Activated B cell treated with CpG ODN at 0.5 μM for 24 hours (primary cell): ENCODE data around the gene PRKACB. TPM values are rescaled to one million over a fixed set of nuclear protein-coding genes. Genes with fewer than 3 reads are reported as not detected.

Source experiments
- ATAC-seq: fragments of 200-7000 bp; cut with Tn5 transposase; one replicate; pipeline ENCODE4 v1.10.0; 2021; ENCODE audit warnings: low read depth, mild to moderate bottlenecking, moderate library complexity
- CTCF ChIA-PET: fragments of 350-600 bp; sonication (Branson Sonifier 250); formaldehyde crosslinking; loops from one replicate; lab custom pipeline; 2021; ENCODE audit warnings: antibody characterized with exemption; lab: Charles Lee
- POLR2A ChIA-PET: fragments of 350-600 bp; sonication (Branson Sonifier 250); formaldehyde crosslinking; loops from one replicate; lab custom pipeline; 2021; ENCODE audit warnings: antibody characterized with exemption; lab: Charles Lee
- DNase-seq: peaks from one replicate; pipeline ENCODE4 v3.0.0; 2022
- H3K27ac Mint-ChIP-seq: one replicate; pipeline ENCODE4 v1.8.0; 2020; ENCODE audit warnings: mixed read lengths
- H3K27me3 Mint-ChIP-seq: one replicate; pipeline ENCODE4 v1.8.0; 2021; ENCODE audit warnings: mixed read lengths
- H3K36me3 Mint-ChIP-seq: one replicate; pipeline ENCODE4 v1.8.0; 2021; ENCODE audit warnings: low read depth, mixed read lengths
- H3K4me1 Mint-ChIP-seq: one replicate; pipeline ENCODE4 v1.8.0; 2021; ENCODE audit warnings: mixed read lengths
- H3K4me3 Mint-ChIP-seq: one replicate; pipeline ENCODE4 v1.8.0; 2020; ENCODE audit warnings: mild to moderate bottlenecking, mixed read lengths
- H3K9me3 Mint-ChIP-seq: one replicate; pipeline ENCODE4 v1.8.0; 2020; ENCODE audit warnings: mixed read lengths
- intact Hi-C: fragments of 100-400 bp; cut with micrococcal nuclease; formaldehyde crosslinking; loops from one replicate; pipeline ENCODE4 v1.15.1; 2024
- total RNA-seq: library from RNA; stranded (reverse); gene quantifications from 2 replicates; pipeline ENCODE4 v1.2.3, GENCODE V29; 2022
- TF ChIP-seq, protein P1 (sequence below): fragments of 200-600 bp; IDR thresholded peaks from one replicate; pipeline ENCODE4 v1.8.0; 2022; ENCODE audit warnings: antibody characterized with exemption, mild to moderate bottlenecking

Gene PRKACB
- total RNA-seq, 1 donor from 2014 or later, result 33.0 TPM

DNA sequence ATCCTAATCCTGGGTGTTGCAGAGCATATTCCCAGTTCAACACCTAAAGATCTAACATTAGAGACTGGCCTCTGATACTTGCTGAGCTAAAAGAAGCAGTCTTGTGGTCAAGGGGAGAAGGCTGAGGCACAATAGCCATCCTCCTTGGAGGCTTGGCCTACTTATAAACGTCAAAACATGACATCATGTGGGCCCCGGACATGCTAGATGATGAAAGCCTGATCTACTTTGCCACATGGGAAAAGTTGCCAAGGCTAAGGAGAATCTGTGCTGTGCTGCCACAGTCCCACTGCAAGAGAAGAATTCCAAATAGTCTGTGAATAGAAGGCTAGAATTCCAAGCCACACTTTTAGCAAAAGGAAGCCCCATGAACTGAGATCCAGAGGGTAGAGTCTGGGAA, 113.5 kb downstream of the PRKACB start:
- DNase-seq (no peak), ATAC-seq (no peak)
- POLR2A ChIA-PET, result no interaction called here
- Mint-ChIP-seq H3K36me3 (no peaks in the 10 kb centered on the region), H3K9me3 (no peaks in the 10 kb centered on the region), H3K4me3 (no peak overlapping the region), H3K27me3 (no peaks in the 10 kb centered on the region), H3K4me1 (no peaks in the 10 kb centered on the region), H3K27ac (no peak overlapping the region)
- CTCF ChIA-PET, result no interaction called here
- TF ChIP-seq, protein P1, sequence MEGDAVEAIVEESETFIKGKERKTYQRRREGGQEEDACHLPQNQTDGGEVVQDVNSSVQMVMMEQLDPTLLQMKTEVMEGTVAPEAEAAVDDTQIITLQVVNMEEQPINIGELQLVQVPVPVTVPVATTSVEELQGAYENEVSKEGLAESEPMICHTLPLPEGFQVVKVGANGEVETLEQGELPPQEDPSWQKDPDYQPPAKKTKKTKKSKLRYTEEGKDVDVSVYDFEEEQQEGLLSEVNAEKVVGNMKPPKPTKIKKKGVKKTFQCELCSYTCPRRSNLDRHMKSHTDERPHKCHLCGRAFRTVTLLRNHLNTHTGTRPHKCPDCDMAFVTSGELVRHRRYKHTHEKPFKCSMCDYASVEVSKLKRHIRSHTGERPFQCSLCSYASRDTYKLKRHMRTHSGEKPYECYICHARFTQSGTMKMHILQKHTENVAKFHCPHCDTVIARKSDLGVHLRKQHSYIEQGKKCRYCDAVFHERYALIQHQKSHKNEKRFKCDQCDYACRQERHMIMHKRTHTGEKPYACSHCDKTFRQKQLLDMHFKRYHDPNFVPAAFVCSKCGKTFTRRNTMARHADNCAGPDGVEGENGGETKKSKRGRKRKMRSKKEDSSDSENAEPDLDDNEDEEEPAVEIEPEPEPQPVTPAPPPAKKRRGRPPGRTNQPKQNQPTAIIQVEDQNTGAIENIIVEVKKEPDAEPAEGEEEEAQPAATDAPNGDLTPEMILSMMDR, result no peak
- intact Hi-C loops, result no loop called here

DNA sequence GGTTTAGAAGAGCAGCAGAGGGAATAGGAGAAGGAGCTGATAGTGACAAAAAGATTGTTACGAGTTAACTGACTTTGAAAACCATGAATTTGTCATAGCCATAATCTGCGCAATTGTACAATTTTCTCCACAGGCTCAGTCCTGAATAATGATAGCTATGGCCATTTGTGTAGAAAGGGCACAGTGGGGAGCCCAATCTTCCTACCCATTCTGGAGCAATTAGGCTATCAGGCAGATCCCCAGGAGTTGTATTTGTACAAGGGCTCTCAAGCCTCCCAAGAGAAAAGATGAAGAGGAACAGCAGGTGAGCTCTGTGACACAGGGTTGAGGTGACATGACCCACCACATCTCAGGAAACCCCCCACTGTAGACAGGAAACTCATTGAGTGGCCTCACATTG, 115.3 kb downstream of the PRKACB start:
- no peaks in the 10 kb centered on the region for H3K4me1 Mint-ChIP-seq
- TF ChIP-seq, protein P1, result no peak
- no peak for ATAC-seq
- intact Hi-C loops, result no loop called here
- no peaks in the 10 kb centered on the region for H3K9me3 Mint-ChIP-seq
- ChIA-PET POLR2A (no interaction called here), CTCF (no interaction called here)
- no peaks in the 10 kb centered on the region for H3K27me3 Mint-ChIP-seq
- H3K27ac Mint-ChIP-seq, result no peak overlapping the region
- H3K4me3 Mint-ChIP-seq, result no peak overlapping the region
- H3K36me3 Mint-ChIP-seq, result no peaks in the 10 kb centered on the region
- no peak for DNase-seq

DNA sequence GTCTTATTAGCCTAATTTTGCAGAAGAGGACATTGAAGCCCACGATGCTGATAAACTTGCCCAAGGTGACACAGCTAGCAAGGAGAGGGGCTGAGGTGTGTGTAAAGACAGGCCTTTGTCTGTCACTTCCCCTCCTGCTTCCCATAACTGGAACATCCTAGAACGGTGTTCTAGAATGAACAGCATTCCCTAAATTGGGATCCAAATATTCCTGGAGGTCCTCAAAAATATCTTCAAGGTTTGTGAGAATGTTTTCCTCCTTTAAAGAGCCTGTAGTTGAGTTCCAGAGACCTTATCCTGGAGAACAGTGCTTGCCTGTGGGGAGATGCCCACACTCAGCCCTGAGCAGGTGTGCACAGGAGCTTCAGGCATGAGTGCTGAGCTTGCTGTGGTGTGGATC, 115.9 kb downstream of the PRKACB start:
- no peaks in the 10 kb centered on the region for H3K36me3 Mint-ChIP-seq
- H3K27ac Mint-ChIP-seq, result no peak overlapping the region
- no peaks in the 10 kb centered on the region for H3K4me1 Mint-ChIP-seq
- H3K27me3 Mint-ChIP-seq, result no peaks in the 10 kb centered on the region
- no peaks in the 10 kb centered on the region for H3K9me3 Mint-ChIP-seq
- intact Hi-C loops, result no loop called here
- ChIA-PET POLR2A (no interaction called here), CTCF (no interaction called here)
- DNase-seq, result no peak
- TF ChIP-seq, protein P1, result no peak
- ATAC-seq, result no peak
- H3K4me3 Mint-ChIP-seq, result no peak overlapping the region

DNA sequence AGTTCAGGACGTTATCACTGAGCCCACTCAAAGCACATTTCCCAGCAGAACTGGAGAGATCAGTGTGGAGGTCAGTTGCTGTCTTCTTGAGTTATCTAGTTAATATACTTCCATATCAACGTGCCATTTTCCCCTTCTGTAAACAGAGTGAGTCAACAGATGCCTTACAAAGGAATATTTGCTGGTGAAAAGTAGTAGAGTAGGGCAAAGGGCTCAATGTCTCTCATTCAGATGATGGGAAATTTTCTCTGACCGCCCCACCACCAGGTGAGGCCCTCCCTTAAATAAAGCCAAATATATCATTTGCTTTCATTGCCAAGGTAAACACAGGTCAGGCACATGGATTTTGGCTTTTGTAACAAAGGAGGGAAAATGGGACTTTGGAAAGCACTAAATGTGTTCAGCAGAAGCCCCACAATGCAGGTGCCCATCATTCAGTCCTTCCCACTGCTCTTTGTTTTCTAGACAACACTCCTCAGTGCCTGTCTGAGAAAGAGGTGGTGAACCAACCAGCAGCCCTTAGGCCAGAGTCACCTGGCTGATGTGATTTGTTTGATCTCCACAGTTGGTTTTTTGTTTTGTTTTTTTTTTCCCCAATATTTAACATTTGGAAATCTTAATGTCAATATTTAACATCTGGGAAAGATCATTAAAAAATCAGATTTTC, 116.9 kb downstream of the PRKACB start:
- no peak for ATAC-seq
- Mint-ChIP-seq H3K4me3 (no peak overlapping the region), H3K9me3 (no peaks in the 10 kb centered on the region), H3K4me1 (no peaks in the 10 kb centered on the region), H3K27me3 (no peaks in the 10 kb centered on the region), H3K36me3 (no peaks in the 10 kb centered on the region), H3K27ac (no peak overlapping the region)
- intact Hi-C loops, result no loop called here
- no peak for DNase-seq
- ChIA-PET CTCF (no interaction called here), POLR2A (no interaction called here)
- TF ChIP-seq, protein P1, result no peak

DNA sequence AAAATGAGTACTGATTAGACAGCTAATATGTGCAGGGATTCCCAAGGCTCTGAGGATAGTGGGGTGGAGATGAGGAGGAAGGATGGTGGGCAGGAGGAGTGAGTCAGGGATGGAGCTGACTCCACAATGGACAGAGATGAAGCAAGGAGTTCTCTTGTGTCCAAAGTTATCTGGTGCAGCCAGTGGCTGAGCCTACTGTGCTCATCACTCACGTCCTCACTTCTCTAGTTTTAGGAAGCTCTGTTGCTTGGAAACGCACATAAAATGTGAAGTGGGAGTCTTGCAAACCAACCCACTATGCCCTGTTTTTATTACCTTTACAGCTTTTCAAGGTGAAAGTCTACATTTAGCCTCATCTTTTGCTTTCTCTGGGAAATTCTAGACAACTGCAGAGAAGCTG, 120.9 kb downstream of the PRKACB start:
- CTCF ChIA-PET, result no interaction called here
- H3K27ac Mint-ChIP-seq, result no peak overlapping the region
- intact Hi-C loops, result no loop called here
- no peaks in the 10 kb centered on the region for H3K36me3 Mint-ChIP-seq
- H3K27me3 Mint-ChIP-seq, result no peaks in the 10 kb centered on the region
- POLR2A ChIA-PET, result no interaction called here
- no peak overlapping the region for H3K4me3 Mint-ChIP-seq
- DNase-seq, result no peak
- no peaks in the 10 kb centered on the region for H3K4me1 Mint-ChIP-seq
- no peak for ATAC-seq
- TF ChIP-seq, protein P1, result no peak
- no peaks in the 10 kb centered on the region for H3K9me3 Mint-ChIP-seq
